ENCODE measurements around the gene CUTA. TPM values are rescaled to one million over a fixed set of nuclear protein-coding genes. Genes with fewer than 3 reads are reported as not detected.

The CUTA gene
- polyA plus RNA-seq, 1 donor from 2014 or later: 343 TPM

DNA sequence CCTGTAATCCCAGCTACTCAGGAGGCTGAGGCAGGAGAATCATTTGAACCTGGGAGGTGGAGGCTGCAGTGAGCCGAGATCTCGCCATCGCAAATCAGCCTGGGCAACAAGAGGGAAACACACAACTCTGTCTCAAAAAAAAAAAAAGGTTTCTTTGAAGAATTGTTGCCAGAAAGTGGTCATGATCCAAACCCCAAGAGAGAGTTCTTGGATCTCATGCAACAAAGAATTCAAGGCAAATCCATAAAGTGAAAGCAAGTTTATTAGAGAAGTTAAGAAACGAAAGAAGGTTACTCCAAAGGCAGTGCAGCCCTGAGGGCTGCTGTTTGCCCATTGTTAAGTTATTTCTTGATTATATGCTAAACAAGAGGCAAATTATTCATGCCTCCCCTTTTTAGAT, 40.7 kb downstream of the CUTA start:
- H4K20me1 ChIP-seq (ENCODE audit: insufficient read depth): no peaks in the 10 kb centered on the region
- no peaks in the 10 kb centered on the region for H3K27me3 ChIP-seq (ENCODE audit: insufficient read depth, low read depth, low read length)
- no peak for TF ChIP-seq MXI1 (conservative IDR thresholded peaks at IDR 0.05; ENCODE audit: poor library complexity, severe bottlenecking)
- H3K27ac ChIP-seq (ENCODE audit: low read length): no peak overlapping the region
- no peak overlapping the region for H3K9ac ChIP-seq (ENCODE audit: low read length)
- no peaks in the 10 kb centered on the region for H3F3A ChIP-seq (ENCODE audit: insufficient read depth, low read length, poor library complexity, severe bottlenecking)
- H3K4me3 ChIP-seq (ENCODE audit: low read length): no peak overlapping the region
- no peaks in the 10 kb centered on the region for H3K36me3 ChIP-seq (ENCODE audit: insufficient read depth, low read length)
- no peaks in the 10 kb centered on the region for H3K9me2 ChIP-seq (ENCODE audit: insufficient read depth, low read length)
- H3K9me3 ChIP-seq (ENCODE audit: low read length): no peaks in the 10 kb centered on the region
- no peak overlapping the region for H3K4me2 ChIP-seq (ENCODE audit: low read length)
- H2AFZ ChIP-seq (ENCODE audit: low read depth, low read length): no peak overlapping the region
- no peaks in the 10 kb centered on the region for H3K79me2 ChIP-seq (replicated peaks; ENCODE audit: insufficient read depth, low read length)

DNA sequence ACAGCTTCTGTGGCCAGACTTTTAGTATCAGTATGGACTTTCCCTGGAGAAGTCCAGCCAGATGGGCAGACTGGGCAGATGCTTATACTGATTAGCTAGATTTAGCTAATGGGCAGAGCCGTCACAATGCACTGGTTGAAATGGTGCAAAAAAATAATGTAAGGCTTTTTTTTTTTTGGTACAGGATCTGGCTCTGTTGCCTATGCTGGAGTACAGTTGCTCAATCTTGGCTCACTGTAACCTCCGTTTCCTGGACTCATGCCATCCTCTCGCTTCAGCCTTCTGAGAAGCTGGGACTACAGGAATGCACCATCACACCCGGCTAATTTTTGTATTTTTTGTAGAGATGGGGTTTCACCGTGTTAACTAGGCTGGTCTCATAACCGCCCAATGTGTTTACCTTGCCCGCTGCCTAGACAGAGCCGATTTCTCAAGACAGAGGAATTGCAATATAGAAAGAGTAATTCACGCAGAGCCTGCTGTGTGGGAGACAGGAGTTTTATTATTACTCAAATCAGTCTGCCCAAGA, 42.7 kb downstream of the CUTA start:
- Histone ChIP-seq H2AFZ (ENCODE audit: low read depth, low read length) (no peak overlapping the region), H3K79me2 (replicated peaks; ENCODE audit: insufficient read depth, low read length) (no peaks in the 10 kb centered on the region), H3K27me3 (ENCODE audit: insufficient read depth, low read depth, low read length) (no peaks in the 10 kb centered on the region), H3K9me2 (ENCODE audit: insufficient read depth, low read length) (no peaks in the 10 kb centered on the region), H3F3A (ENCODE audit: insufficient read depth, low read length, poor library complexity, severe bottlenecking) (no peaks in the 10 kb centered on the region), H3K27ac (ENCODE audit: low read length) (no peak overlapping the region), H3K9me3 (ENCODE audit: low read length) (no peaks in the 10 kb centered on the region), H3K9ac (ENCODE audit: low read length) (no peak overlapping the region), H3K4me3 (ENCODE audit: low read length) (no peak overlapping the region), H3K36me3 (ENCODE audit: insufficient read depth, low read length) (no peaks in the 10 kb centered on the region), H4K20me1 (ENCODE audit: insufficient read depth) (no peaks in the 10 kb centered on the region), H3K4me2 (ENCODE audit: low read length) (no peak overlapping the region)
- TF ChIP-seq, protein P1, sequence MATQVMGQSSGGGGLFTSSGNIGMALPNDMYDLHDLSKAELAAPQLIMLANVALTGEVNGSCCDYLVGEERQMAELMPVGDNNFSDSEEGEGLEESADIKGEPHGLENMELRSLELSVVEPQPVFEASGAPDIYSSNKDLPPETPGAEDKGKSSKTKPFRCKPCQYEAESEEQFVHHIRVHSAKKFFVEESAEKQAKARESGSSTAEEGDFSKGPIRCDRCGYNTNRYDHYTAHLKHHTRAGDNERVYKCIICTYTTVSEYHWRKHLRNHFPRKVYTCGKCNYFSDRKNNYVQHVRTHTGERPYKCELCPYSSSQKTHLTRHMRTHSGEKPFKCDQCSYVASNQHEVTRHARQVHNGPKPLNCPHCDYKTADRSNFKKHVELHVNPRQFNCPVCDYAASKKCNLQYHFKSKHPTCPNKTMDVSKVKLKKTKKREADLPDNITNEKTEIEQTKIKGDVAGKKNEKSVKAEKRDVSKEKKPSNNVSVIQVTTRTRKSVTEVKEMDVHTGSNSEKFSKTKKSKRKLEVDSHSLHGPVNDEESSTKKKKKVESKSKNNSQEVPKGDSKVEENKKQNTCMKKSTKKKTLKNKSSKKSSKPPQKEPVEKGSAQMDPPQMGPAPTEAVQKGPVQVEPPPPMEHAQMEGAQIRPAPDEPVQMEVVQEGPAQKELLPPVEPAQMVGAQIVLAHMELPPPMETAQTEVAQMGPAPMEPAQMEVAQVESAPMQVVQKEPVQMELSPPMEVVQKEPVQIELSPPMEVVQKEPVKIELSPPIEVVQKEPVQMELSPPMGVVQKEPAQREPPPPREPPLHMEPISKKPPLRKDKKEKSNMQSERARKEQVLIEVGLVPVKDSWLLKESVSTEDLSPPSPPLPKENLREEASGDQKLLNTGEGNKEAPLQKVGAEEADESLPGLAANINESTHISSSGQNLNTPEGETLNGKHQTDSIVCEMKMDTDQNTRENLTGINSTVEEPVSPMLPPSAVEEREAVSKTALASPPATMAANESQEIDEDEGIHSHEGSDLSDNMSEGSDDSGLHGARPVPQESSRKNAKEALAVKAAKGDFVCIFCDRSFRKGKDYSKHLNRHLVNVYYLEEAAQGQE (IDR thresholded peaks at IDR 0.05; ENCODE audit: borderline replicate concordance): no peak
- TF ChIP-seq RAD21 (conservative IDR thresholded peaks at IDR 0.05) (no peak), SMC3 (conservative IDR thresholded peaks at IDR 0.05; ENCODE audit: poor library complexity) (no peak), TAF1 (IDR thresholded peaks at IDR 0.05; ENCODE audit: low read depth) (no peak), EZH2 (IDR thresholded peaks at IDR 0.05; ENCODE audit: borderline replicate concordance, insufficient read depth, low read length, poor library complexity, severe bottlenecking) (no peak)

DNA sequence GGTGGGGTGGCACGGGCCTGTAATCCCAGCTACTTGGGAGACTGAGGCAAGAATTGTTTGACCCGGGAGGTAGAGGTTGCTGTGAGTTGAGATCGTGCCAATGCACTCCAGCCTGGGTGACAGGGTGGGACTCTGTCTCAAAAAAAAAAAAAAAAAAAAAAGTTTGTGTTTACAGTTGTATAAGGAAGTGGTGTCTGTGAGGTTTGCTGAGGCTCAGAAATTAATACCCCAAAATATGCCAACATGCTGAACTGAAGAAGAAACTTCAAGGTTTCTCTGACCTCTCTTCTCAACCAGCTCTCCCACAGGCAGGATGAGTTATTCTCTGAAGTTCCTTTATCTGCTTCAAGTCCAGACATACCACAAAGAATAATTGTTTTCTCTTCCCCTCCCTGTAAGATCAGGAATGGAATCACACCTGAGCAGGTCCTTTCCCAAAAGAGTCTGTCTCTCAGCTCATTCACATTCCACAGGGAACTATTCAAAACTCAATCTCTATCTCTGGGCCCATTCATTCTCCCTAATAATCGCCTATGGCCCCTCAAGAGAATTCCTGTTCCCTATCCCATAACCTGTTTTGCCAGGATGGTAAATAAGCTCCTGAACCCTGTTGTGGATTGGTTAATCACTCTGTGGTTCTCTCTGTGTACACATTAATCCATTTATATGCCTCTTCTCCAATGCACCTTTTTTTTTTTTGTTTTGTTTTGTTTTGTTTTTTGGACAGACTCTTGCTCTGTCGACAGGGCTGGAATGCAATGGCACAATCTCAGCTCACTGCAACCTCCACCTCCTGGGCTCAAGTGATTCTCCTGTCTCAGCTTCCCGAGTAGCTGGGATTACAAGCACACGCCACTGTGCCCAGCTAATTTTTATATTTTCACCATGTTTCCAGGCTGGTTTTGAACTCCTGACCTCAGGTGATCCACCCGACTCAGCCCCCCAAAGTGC, 43.7 kb downstream of the CUTA start:
- Histone ChIP-seq H3K27ac (ENCODE audit: low read length) (no peak overlapping the region), H2AFZ (ENCODE audit: low read depth, low read length) (no peak overlapping the region), H4K20me1 (ENCODE audit: insufficient read depth) (no peaks in the 10 kb centered on the region), H3K79me2 (replicated peaks; ENCODE audit: insufficient read depth, low read length) (no peaks in the 10 kb centered on the region), H3K4me2 (ENCODE audit: low read length) (no peak overlapping the region), H3K27me3 (ENCODE audit: insufficient read depth, low read depth, low read length) (no peaks in the 10 kb centered on the region), H3K9ac (ENCODE audit: low read length) (no peak overlapping the region), H3K36me3 (ENCODE audit: insufficient read depth, low read length) (no peaks in the 10 kb centered on the region), H3F3A (ENCODE audit: insufficient read depth, low read length, poor library complexity, severe bottlenecking) (no peaks in the 10 kb centered on the region), H3K9me2 (ENCODE audit: insufficient read depth, low read length) (no peaks in the 10 kb centered on the region), H3K4me3 (ENCODE audit: low read length) (no peak overlapping the region), H3K9me3 (ENCODE audit: low read length) (no peaks in the 10 kb centered on the region)
- no peak for TF ChIP-seq RAD21 (conservative IDR thresholded peaks at IDR 0.05)
